NCI-H2227 (cell line): ENCODE measurements around the gene NDUFA13.

ENCODE experiments used
- DNase-seq: peaks from one replicate; lab custom pipeline; 2025; ENCODE audit not compliant: unreplicated experiment; lab: John Stamatoyannopoulos, UW

Gene NDUFA13

DNA sequence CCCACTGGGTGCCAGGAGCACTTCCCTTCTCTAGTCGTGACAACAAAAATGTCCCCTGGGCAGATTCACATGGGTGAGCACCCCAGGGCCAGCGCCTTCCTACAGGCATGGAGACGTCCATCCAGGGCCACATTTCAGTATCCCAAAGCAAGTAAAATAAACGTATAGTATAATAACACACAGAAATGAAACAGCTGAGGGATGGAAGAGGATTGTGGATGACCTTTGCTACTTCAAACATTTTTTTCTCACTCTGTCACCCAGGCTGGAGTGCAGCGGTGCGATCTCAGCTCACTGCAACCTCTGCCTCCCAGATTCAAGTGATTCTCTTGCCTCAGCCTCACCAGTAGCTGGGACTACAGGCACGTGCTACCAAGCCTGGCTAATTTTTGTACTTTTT lies 50.3 kb downstream of the NDUFA13 start:
- DNase-seq = no peak

DNA sequence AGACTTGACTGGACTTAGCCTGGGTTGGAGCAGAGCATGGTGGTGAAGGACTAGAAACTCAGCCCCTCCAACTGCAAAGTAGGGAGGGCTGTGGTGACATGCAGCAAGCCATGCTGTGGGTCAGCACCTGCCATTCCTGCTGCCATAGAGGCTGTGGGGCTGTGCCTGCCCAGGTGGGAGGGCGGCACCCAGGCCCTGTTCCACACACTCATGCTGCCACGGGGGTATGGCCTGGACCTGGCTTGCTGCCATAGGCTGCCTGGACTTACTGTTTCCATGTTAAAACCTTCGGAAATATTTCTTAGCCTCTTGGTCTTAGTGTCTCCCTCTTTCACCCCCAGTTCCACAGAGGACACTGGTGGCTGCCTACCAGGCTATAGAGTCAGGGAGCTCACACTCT lies 51.4 kb downstream of the NDUFA13 start:
- no peak for DNase-seq

GRCh38 chr19:19568802-19569756 lies 53.1 kb downstream of the NDUFA13 start:
- DNase-seq = no peak

- DNase-seq = no peak
These were observed 54.5 kb downstream of the NDUFA13 start for GRCh38 chr19:19570571-19570970.

DNA sequence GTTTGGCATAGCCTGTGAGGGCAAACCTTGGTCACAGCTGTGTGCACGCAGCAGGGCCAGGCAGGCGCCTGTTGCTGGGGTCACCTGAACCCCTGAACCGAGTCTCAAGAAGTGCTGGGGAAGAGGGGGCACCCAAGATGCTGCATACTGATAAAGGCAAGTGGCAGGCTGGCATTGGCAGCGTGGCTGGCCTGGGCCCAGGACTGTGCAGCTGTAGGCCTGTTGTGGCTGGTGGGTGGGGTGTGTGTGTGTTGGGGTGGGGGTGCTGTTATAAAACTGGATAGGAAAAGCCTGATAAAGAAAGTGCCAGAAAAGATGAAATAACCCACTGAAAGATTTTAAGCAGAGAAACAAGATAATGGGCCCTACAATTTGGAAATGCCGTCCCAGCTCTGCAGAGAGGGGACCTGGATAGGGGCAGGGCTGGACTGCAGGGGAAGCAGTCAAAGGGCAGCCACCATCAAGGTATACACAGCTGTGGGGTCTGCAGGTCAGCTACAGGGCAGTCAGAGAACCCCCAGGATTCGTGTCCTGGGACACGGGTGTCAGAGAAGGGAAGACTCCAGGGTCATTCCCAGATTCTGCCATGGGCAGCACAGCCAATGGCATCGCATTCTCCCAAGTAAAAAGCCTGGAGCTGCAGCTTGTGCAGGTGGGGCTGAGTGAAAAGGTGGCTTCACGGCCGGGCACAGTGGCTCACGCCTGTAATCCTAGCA lies 55.2 kb downstream of the NDUFA13 start:
- no peak for DNase-seq

DNA sequence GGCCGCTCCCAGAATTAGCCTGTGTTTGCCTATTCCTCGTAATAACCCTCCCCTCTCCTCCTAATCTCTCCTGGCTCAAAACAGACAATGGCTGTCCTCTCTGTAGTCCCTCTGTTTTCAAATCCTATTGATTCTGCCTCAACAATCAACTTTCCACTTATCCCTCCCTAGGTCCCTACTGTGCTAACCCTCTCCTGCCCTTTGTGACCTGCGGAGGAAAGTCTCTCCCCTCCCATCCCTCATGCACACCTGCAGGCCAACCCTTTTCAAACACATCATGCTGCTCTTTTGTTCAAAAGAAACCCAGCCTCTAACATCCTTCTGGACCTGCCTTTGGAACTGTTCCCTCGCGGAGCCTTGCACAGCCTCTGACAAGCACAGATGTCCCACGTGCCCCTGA lies 59.4 kb downstream of the NDUFA13 start:
- no peak for DNase-seq
